HepG2 (cell line): Measurements from ENCODE around the gene KRT13. TPM values are rescaled to one million over a fixed set of nuclear protein-coding genes. Genes with fewer than 3 reads are reported as not detected.
A peak's percentile ranks its signal among the peaks of the same experiment; 100 is the strongest.

Experiments used
- ATAC-seq: fragments of 200-7000 bp; cut with Tn5 transposase; 3 replicates; pipeline ENCODE4 v1.9.1; 2020; ENCODE audit warnings: mild to moderate bottlenecking, moderate library complexity
- BruUV-seq: library from RNA; stranded (reverse); fragments of 400-500 nt; replicated peaks from 2 replicates; lab custom pipeline; 2021; lab: Mats Ljungman, UMichigan
- CTCF ChIA-PET: fragments of 300-600 bp; formaldehyde crosslinking; extraction: SDS; loops from one replicate; lab custom pipeline; 2021; ENCODE audit warnings: low total read pairs, inconsistent platforms, low intra/inter-chr PET ratio; lab: Yijun Ruan, JAX
- POLR2A ChIA-PET: fragments of 350-600 bp; sonication (Branson Sonifier 250); formaldehyde crosslinking; loops from one replicate; lab custom pipeline; 2020; ENCODE audit warnings: antibody characterized with exemption, inconsistent platforms; lab: Yijun Ruan, JAX
- DNase-seq: peaks from one replicate; pipeline ENCODE4 v3.0.0-alpha.2; 2015; ENCODE audit warnings: low spot score
- FAIRE-seq: peaks from 3 replicates; lab custom pipeline; 2011; peaks lifted over from hg19 to GRCh38; lab: Jason Lieb, UNC
- H2AFZ ChIP-seq: one replicate; pipeline ENCODE4 v1.6.1; 2011; ENCODE audit warnings: low read length, inconsistent platforms
- H3K27ac ChIP-seq: fragments of 300-600 bp; 3 replicates; pipeline ENCODE4 v1.8.0; 2011; ENCODE audit warnings: mixed run types, mild to moderate bottlenecking, mixed read lengths, low read length, inconsistent platforms; ENCODE audit not compliant: insufficient read depth; ENCODE audit errors: extremely low read length
- H3K27me3 ChIP-seq, 2 experiments: fragments of 200-600 bp in 1 of 2; 2 replicates in 1 of 2; 3 replicates in 1 of 2; pipeline versions ENCODE4 v1.6.0 to v1.8.0; 2011; ENCODE audit warnings: low read length in 2 of 2, mild to moderate bottlenecking in 2 of 2, moderate library complexity in 2 of 2, inconsistent platforms in 1 of 2; ENCODE audit not compliant: insufficient read depth in 2 of 2, control insufficient read depth in 1 of 2
- H3K36me3 ChIP-seq, 2 experiments: fragments of 200-600 bp in 1 of 2; replicated peaks in 1 of 2; 2 replicates in 1 of 2; 3 replicates in 1 of 2; pipeline versions ENCODE4 v1.5.1 to v1.8.0; 2011; ENCODE audit warnings: low read length in 2 of 2, inconsistent platforms in 1 of 2; ENCODE audit not compliant: insufficient read depth in 2 of 2, control insufficient read depth in 1 of 2
- H3K4me1 ChIP-seq: 2 replicates; pipeline ENCODE4 v1.5.1; 2012; ENCODE audit warnings: low read length, inconsistent platforms; ENCODE audit not compliant: insufficient read depth
- H3K4me2 ChIP-seq: 2 replicates; pipeline ENCODE4 v1.6.0; 2011; ENCODE audit warnings: low read depth, low read length, inconsistent platforms
- H3K4me3 ChIP-seq, 3 experiments: fragments of 200-600 bp in 1 of 3; sonication (generic), shearing (Covaris generic) in 1 of 3; replicated peaks in 1 of 3; 2 replicates each; pipeline ENCODE4 v1.5.1; 2011 to 2016; ENCODE audit warnings: low read length in 3 of 3, inconsistent platforms in 2 of 3, low read depth in 2 of 3, mild to moderate bottlenecking in 2 of 3, control low read depth in 1 of 3, mixed read lengths in 1 of 3; ENCODE audit not compliant: insufficient read depth in 1 of 3
- H3K79me2 ChIP-seq: one replicate; pipeline ENCODE4 v1.6.1; 2011; ENCODE audit warnings: low read length, inconsistent platforms; ENCODE audit not compliant: insufficient read depth
- H3K9ac ChIP-seq: 2 replicates; pipeline ENCODE4 v1.6.0; 2011; ENCODE audit warnings: mild to moderate bottlenecking, low read depth, low read length, inconsistent platforms; ENCODE audit not compliant: insufficient read depth
- H3K9me3 ChIP-seq: 2 replicates; pipeline ENCODE4 v1.5.1; 2012; ENCODE audit warnings: mild to moderate bottlenecking, low read length
- H4K20me1 ChIP-seq: 2 replicates; pipeline ENCODE4 v1.6.0; 2011; ENCODE audit warnings: inconsistent platforms, mild to moderate bottlenecking, low read length, moderate library complexity; ENCODE audit not compliant: insufficient read depth
- ELF4 ChIP-seq: sonication (generic); formaldehyde crosslinking; IDR thresholded peaks from 2 replicates; pipeline ENCODE4 v1.5.0; 2020; ENCODE audit warnings: missing genetic modification reagents, mild to moderate bottlenecking, moderate library complexity, borderline replicate concordance
- FOSL1 ChIP-seq: sonication (generic); formaldehyde crosslinking; IDR thresholded peaks from 2 replicates; pipeline ENCODE4 v1.9.0; 2021; ENCODE audit warnings: missing genetic modification reagents, borderline replicate concordance
- KAT8 ChIP-seq: IDR thresholded peaks from 2 replicates; pipeline ENCODE4 v1.6.1; 2016; ENCODE audit warnings: missing genetic modification reagents, missing compliant biosample characterization
- NFYB ChIP-seq: sonication (generic); formaldehyde crosslinking; IDR thresholded peaks from 2 replicates; pipeline ENCODE4 v1.4.0; 2020; ENCODE audit warnings: missing genetic modification reagents
- RFX1 ChIP-seq: fragments of 450-650 bp; IDR thresholded peaks from 2 replicates; pipeline ENCODE4 v1.6.1; 2017
- RFXAP ChIP-seq: sonication (generic); formaldehyde crosslinking; IDR thresholded peaks from 2 replicates; pipeline ENCODE4 v1.4.0; 2020; ENCODE audit warnings: missing genetic modification reagents, borderline replicate concordance
- SAP130 ChIP-seq: IDR thresholded peaks from 2 replicates; pipeline ENCODE4 v1.6.1; 2016; ENCODE audit warnings: low read depth
- SRF ChIP-seq: IDR thresholded peaks from 2 replicates; pipeline ENCODE4 v1.6.1; 2011; ENCODE audit warnings: mild to moderate bottlenecking, low read depth, low read length, moderate library complexity
- TBX2 ChIP-seq: sonication (generic); formaldehyde crosslinking; IDR thresholded peaks from 2 replicates; pipeline ENCODE4 v1.5.0; 2020; ENCODE audit warnings: missing genetic modification reagents, mild to moderate bottlenecking, borderline replicate concordance
- TCF7L2 ChIP-seq: IDR thresholded peaks from 2 replicates; pipeline ENCODE4 v1.6.1; 2011; ENCODE audit warnings: mild to moderate bottlenecking, low read depth, low read length, moderate library complexity
- ZFX ChIP-seq: sonication (generic); formaldehyde crosslinking; IDR thresholded peaks from 2 replicates; pipeline ENCODE4 v1.4.0; 2020; ENCODE audit warnings: mild to moderate bottlenecking, low read depth, missing genetic modification reagents, moderate library complexity
- ZMYM3 ChIP-seq: sonication (generic); formaldehyde crosslinking; IDR thresholded peaks from 2 replicates; pipeline ENCODE4 v1.5.1; 2020; ENCODE audit warnings: mild to moderate bottlenecking, missing genetic modification reagents
- WGBS: methylation state at CpG from one replicate; pipeline ENCODE4 v1.1.6; 2017; ENCODE audit warnings: low lambda C conversion rate; 5-methylcytosine and 5-hydroxymethylcytosine counted together
- in situ Hi-C: cut with HindIII; loops from 2 replicates; pipeline ENCODE4 v1.10.0; 2017; ENCODE audit warnings: low pct_unique_long_range_greater_than_20kb; ENCODE audit not compliant: extremely low pct_ligation_motif_present
- intact Hi-C: fragments of 100-400 bp; cut with micrococcal nuclease; formaldehyde crosslinking; loops from one replicate; pipeline ENCODE4 v1.10.0; 2022; ENCODE audit not compliant: unreplicated experiment
- polyA plus RNA-seq, 8 experiments: library from polyadenylated mRNA; depleted of rRNA in 3 of 8; stranded (reverse) in 7 of 8; unstranded in 1 of 8; fragments of >200 nt; fragmentation: Illumina TruSeq in 4 of 8; extraction: Trizol in 4 of 8; gene quantifications; 2 replicates each; pipeline versions ENCODE4 v1.2.1 to v1.2.3, GENCODE V29; 2011 to 2016; ENCODE audit warnings: low read depth in 4 of 8, missing spikeins in 1 of 8, mixed read lengths in 1 of 8; ENCODE audit not compliant: insufficient read depth in 1 of 8
- total RNA-seq, 5 experiments: library from RNA; depleted of rRNA; stranded (reverse); fragments of >200 nt; fragmentation: Illumina TruSeq; extraction: Trizol; gene quantifications; 2 replicates each; pipeline ENCODE4 v1.2.3, GENCODE V29; 2016; ENCODE audit warnings: low read depth in 1 of 5
- TF ChIP-seq, protein P1 (sequence below): sonication (generic); formaldehyde crosslinking; IDR thresholded peaks from 2 replicates; pipeline ENCODE4 v1.5.0; 2020; ENCODE audit warnings: mild to moderate bottlenecking, low read depth, missing genetic modification reagents, borderline replicate concordance
- TF ChIP-seq, protein P2 (sequence below): sonication (generic); formaldehyde crosslinking; IDR thresholded peaks from 2 replicates; pipeline ENCODE4 v1.5.0; 2020; ENCODE audit warnings: mild to moderate bottlenecking, missing genetic modification reagents, moderate library complexity
- TF ChIP-seq, protein P3 (sequence below): sonication (generic); formaldehyde crosslinking; IDR thresholded peaks from 2 replicates; pipeline ENCODE4 v1.5.0; 2020; ENCODE audit warnings: mild to moderate bottlenecking, missing genetic modification reagents
- TF ChIP-seq, protein P4 (sequence below): IDR thresholded peaks from 2 replicates; pipeline ENCODE4 v1.6.1; 2018; ENCODE audit warnings: missing genetic modification reagents, mild to moderate bottlenecking, missing compliant biosample characterization

KRT13 gene
- total and polyA plus RNA-seq, 2 of the 13 experiments (the other 11 are each of a cell fraction or from before 2014, with no cell fraction given): not detected

DNA sequence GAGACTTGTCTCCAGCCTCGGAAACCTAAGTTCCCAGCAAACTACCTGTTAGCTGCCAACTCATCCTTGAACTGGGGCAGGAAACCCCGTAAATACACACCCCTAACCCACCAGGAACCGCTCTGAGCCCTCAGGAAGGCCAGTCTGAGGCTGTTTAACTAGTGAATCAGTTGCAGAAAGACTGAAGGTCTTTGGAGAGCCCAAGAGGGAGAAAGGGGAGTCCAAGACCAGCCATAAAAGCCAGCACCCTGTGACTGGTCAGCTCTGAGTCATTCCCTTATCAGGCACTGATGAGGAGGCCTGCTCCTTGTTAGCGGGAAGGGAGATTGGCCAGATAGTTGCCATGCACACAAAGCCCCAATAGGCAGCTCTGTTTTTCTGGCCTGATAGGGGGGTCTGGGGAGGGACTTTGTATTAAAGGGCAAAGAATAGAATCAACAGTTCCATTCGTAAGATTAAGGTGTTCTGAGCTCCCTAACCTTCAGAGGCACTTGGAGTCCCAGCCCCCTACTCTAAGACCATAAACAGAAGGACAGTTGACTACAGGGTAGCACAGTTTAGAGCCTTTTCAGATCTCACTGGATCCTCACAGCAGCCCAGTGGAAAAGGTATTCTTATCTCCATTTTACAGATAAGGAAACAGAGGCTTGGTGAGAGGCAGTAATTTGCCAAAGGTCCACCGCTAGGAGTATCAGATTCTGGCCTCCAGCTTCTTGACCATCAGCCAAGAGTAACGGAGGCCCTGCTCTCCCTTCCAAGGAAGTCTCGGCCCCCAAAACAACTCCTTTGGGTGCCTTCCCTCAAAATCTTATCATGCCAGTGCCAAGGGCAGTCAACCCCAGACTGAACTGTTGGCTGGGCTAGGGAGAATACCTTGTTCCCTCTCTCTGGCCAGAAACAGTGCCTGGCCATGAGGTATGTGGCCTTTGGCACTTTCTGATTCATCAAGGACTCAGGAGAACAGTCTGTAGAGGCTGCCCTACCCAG is 24.9 kb upstream of the KRT13 start:
- H3K27ac ChIP-seq: peak overlapping the region; percentile 7
- TF ChIP-seq, protein P1, sequence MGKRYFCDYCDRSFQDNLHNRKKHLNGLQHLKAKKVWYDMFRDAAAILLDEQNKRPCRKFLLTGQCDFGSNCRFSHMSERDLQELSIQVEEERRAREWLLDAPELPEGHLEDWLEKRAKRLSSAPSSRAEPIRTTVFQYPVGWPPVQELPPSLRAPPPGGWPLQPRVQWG (CRISPR knock-in tag): no peak
- TF ChIP-seq, protein P2, sequence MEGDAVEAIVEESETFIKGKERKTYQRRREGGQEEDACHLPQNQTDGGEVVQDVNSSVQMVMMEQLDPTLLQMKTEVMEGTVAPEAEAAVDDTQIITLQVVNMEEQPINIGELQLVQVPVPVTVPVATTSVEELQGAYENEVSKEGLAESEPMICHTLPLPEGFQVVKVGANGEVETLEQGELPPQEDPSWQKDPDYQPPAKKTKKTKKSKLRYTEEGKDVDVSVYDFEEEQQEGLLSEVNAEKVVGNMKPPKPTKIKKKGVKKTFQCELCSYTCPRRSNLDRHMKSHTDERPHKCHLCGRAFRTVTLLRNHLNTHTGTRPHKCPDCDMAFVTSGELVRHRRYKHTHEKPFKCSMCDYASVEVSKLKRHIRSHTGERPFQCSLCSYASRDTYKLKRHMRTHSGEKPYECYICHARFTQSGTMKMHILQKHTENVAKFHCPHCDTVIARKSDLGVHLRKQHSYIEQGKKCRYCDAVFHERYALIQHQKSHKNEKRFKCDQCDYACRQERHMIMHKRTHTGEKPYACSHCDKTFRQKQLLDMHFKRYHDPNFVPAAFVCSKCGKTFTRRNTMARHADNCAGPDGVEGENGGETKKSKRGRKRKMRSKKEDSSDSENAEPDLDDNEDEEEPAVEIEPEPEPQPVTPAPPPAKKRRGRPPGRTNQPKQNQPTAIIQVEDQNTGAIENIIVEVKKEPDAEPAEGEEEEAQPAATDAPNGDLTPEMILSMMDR (CRISPR knock-in tag): no peak
- TF ChIP-seq FOSL1 (CRISPR knock-in tag): peak; percentile 16; the same call in 1 of the 2 replicates
- peak; percentile 31; the same call in 1 of the 2 replicates for TF ChIP-seq ZFX (CRISPR knock-in tag)
- TF ChIP-seq SRF: peak; percentile 73
- peak; percentile 92 for TF ChIP-seq RFXAP (CRISPR knock-in tag)
- TF ChIP-seq, protein P3, sequence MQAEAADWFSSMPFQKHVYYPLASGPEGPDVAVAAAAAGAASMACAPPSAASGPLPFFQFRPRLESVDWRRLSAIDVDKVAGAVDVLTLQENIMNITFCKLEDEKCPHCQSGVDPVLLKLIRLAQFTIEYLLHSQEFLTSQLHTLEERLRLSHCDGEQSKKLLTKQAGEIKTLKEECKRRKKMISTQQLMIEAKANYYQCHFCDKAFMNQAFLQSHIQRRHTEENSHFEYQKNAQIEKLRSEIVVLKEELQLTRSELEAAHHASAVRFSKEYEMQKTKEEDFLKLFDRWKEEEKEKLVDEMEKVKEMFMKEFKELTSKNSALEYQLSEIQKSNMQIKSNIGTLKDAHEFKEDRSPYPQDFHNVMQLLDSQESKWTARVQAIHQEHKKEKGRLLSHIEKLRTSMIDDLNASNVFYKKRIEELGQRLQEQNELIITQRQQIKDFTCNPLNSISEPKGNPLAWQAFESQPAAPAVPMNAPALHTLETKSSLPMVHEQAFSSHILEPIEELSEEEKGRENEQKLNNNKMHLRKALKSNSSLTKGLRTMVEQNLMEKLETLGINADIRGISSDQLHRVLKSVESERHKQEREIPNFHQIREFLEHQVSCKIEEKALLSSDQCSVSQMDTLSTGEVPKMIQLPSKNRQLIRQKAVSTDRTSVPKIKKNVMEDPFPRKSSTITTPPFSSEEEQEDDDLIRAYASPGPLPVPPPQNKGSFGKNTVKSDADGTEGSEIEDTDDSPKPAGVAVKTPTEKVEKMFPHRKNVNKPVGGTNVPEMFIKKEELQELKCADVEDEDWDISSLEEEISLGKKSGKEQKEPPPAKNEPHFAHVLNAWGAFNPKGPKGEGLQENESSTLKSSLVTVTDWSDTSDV (CRISPR knock-in tag): no peak
- 0 out of 2 replicates have a peak, but pooled peaks have one; percentile 7 for TF ChIP-seq TBX2 (CRISPR knock-in tag)
- no peak for TF ChIP-seq ELF4
- peak; percentile 26; the same call in 1 of the 2 replicates for TF ChIP-seq SAP130 (CRISPR knock-in tag)
- peak; percentile 50 for TF ChIP-seq NFYB (CRISPR knock-in tag)
- TF ChIP-seq, protein P4, sequence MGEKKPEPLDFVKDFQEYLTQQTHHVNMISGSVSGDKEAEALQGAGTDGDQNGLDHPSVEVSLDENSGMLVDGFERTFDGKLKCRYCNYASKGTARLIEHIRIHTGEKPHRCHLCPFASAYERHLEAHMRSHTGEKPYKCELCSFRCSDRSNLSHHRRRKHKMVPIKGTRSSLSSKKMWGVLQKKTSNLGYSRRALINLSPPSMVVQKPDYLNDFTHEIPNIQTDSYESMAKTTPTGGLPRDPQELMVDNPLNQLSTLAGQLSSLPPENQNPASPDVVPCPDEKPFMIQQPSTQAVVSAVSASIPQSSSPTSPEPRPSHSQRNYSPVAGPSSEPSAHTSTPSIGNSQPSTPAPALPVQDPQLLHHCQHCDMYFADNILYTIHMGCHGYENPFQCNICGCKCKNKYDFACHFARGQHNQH (CRISPR knock-in tag): no peak
- peak; percentile 49; the same call in 1 of the 2 replicates for TF ChIP-seq ZMYM3 (CRISPR knock-in tag)
- no peak for TF ChIP-seq TCF7L2
- TF ChIP-seq RFX1: peak; percentile 23; the same call in 1 of the 2 replicates
- 0 out of 2 replicates have a peak, but pooled peaks have one; percentile 17 for TF ChIP-seq KAT8

More for the DNA sequence above, 24.9 kb upstream of the KRT13 start:
- in situ Hi-C loops: no loop called here
- peak; percentile 53 for ATAC-seq
- H3K27me3 ChIP-seq: peaks cover 0 to 3% of the 10 kb centered on the region in 2 experiments; a peak in 1 of 5 replicates
- H3K9me3 ChIP-seq: no peaks in the 10 kb centered on the region
- H3K36me3 ChIP-seq: no peaks in the 10 kb centered on the region
- WGBS: 1% methylated on average over 6 of the region's 8 CpGs
- peak overlapping the region in 1 of 3 experiments; percentile 84; a peak in 1 of 6 replicates for H3K4me3 ChIP-seq
- FAIRE-seq: no peak
- peaks cover 56% of the 10 kb centered on the region for H3K4me1 ChIP-seq
- ChIA-PET POLR2A (interaction anchor here (1.0 to 3.3 kb wide), 7 partner anchors 9 to 628 kb away, joined by 3 to 19 read pairs (median 3); no protein-coding TSS in a partner anchor), CTCF (interaction anchor here (0.9 kb wide), 1 partner anchor 19 kb away, joined by 3 read pairs; no protein-coding TSS in a partner anchor)
- H3K4me2 ChIP-seq: peak overlapping the region; percentile 84
- H2AFZ ChIP-seq: no peak overlapping the region
- H3K79me2 ChIP-seq: peaks cover 7% of the 10 kb centered on the region
- intact Hi-C loops: loop anchor here (10.0 kb wide), 1 partner anchor 116 kb away; no protein-coding TSS in a partner anchor
- DNase-seq: peak; percentile 85
- H4K20me1 ChIP-seq: no peaks in the 10 kb centered on the region
- H3K9ac ChIP-seq: peak overlapping the region; percentile 33
- no TSS peak for BruUV-seq
